ENCODE results near the gene PODNL1.

PODNL1 gene

GRCh38 chr19:13938301-13939064 is at the start of gene PODNL1:
Gene PODNL1, minus strand, starts transcription at chr19:13938417. Its CDS starts 236 bp downstream, at chr19:13938181.
- no peak for TF ChIP-seq CTCF (IDR thresholded peaks at IDR 0.05)

GRCh38 chr19:13987101-13987890 is 49.1 kb upstream of the PODNL1 start:
- H3K4me2 ChIP-seq (ENCODE audit: low read length): peak overlapping the region; percentile 79
- no peak for TF ChIP-seq CTCF (IDR thresholded peaks at IDR 0.05)
- peaks cover 66% of the 10 kb centered on the region for H3K4me1 ChIP-seq
- H3K36me3 ChIP-seq (ENCODE audit: control insufficient read depth, insufficient read depth, low read length): no peaks in the 10 kb centered on the region
- peaks cover 5% of the 10 kb centered on the region for H3K79me2 ChIP-seq
- peak overlapping the region; percentile 100 for H3K27ac ChIP-seq
- H3K9ac ChIP-seq: peak overlapping the region; percentile 69
- no peaks in the 10 kb centered on the region for H3K27me3 ChIP-seq (ENCODE audit: control insufficient read depth, insufficient read depth, low read length)
- H2AFZ ChIP-seq: peak overlapping the region; percentile 65
- H3K4me3 ChIP-seq (ENCODE audit: low read depth, low read length): peak overlapping the region; percentile 50
- no peaks in the 10 kb centered on the region for H3K9me3 ChIP-seq (ENCODE audit: control insufficient read depth, low read length)

More at GRCh38 chr19:13938301-13939064, at the start of gene PODNL1:
- H3K27me3 ChIP-seq (ENCODE audit: control insufficient read depth, insufficient read depth, low read length): no peaks in the 10 kb centered on the region
- H3K9me3 ChIP-seq (ENCODE audit: control insufficient read depth, low read length): no peaks in the 10 kb centered on the region
- peak within 1 kb of the TSS; percentile 17 for H2AFZ ChIP-seq
- H3K27ac ChIP-seq: no peak within 1 kb of the TSS
- no peak within 1 kb of the TSS for H3K9ac ChIP-seq
- H3K36me3 ChIP-seq (ENCODE audit: control insufficient read depth, insufficient read depth, low read length): no peaks in the 10 kb centered on the region
- no peak within 1 kb of the TSS for H3K4me2 ChIP-seq (ENCODE audit: low read length)
- H3K4me3 ChIP-seq (ENCODE audit: low read depth, low read length): no peak within 1 kb of the TSS
- no peaks in the 10 kb centered on the region for H3K4me1 ChIP-seq
- H3K79me2 ChIP-seq: no peaks in the 10 kb centered on the region

GRCh38 chr19:13986348-13986904 is 48.2 kb upstream of the PODNL1 start:
- peaks cover 75% of the 10 kb centered on the region for H3K4me1 ChIP-seq
- H3K27me3 ChIP-seq (ENCODE audit: control insufficient read depth, insufficient read depth, low read length): no peaks in the 10 kb centered on the region
- H3K36me3 ChIP-seq (ENCODE audit: control insufficient read depth, insufficient read depth, low read length): no peaks in the 10 kb centered on the region
- peaks cover 2% of the 10 kb centered on the region for H3K79me2 ChIP-seq
- no peaks in the 10 kb centered on the region for H3K9me3 ChIP-seq (ENCODE audit: control insufficient read depth, low read length)
- TF ChIP-seq CTCF (IDR thresholded peaks at IDR 0.05): no peak
- H3K4me2 ChIP-seq (ENCODE audit: low read length): peak overlapping the region; percentile 79
- H3K9ac ChIP-seq: peak overlapping the region; percentile 69
- peak overlapping the region; percentile 100 for H3K27ac ChIP-seq
- H2AFZ ChIP-seq: peak overlapping the region; percentile 65
- peak overlapping the region; percentile 50 for H3K4me3 ChIP-seq (ENCODE audit: low read depth, low read length)

GRCh38 chr19:13985771-13986347 is 47.6 kb upstream of the PODNL1 start:
- peak overlapping the region; percentile 100 for H3K27ac ChIP-seq
- H3K4me1 ChIP-seq: peaks cover 80% of the 10 kb centered on the region
- no peaks in the 10 kb centered on the region for H3K27me3 ChIP-seq (ENCODE audit: control insufficient read depth, insufficient read depth, low read length)
- H2AFZ ChIP-seq: peak overlapping the region; percentile 65
- H3K4me3 ChIP-seq (ENCODE audit: low read depth, low read length): peak overlapping the region; percentile 50
- H3K9ac ChIP-seq: peak overlapping the region; percentile 28
- H3K9me3 ChIP-seq (ENCODE audit: control insufficient read depth, low read length): no peaks in the 10 kb centered on the region
- H3K79me2 ChIP-seq: peaks cover 2% of the 10 kb centered on the region
- no peak for TF ChIP-seq CTCF (IDR thresholded peaks at IDR 0.05)
- peak overlapping the region; percentile 79 for H3K4me2 ChIP-seq (ENCODE audit: low read length)
- H3K36me3 ChIP-seq (ENCODE audit: control insufficient read depth, insufficient read depth, low read length): no peaks in the 10 kb centered on the region
